Naive B cell (primary cell): ENCODE measurements around the gene RELL2. TPM values are rescaled to one million over a fixed set of nuclear protein-coding genes. Genes with fewer than 3 reads are reported as not detected.

ENCODE experiments used
- ATAC-seq, 2 donors: fragments of 150-1000 bp; cut with Tn5 transposase; 2 replicates each; pipeline ENCODE4 v1.10.0; 2021; ENCODE audit warnings: low read depth in 2 of 2, mild to moderate bottlenecking in 2 of 2, moderate library complexity in 2 of 2
- DNase-seq: peaks from one replicate; pipeline ENCODE4 v3.0.0; 2022
- H3K27ac Mint-ChIP-seq, 6 donors: one replicate each; pipeline ENCODE4 v1.8.0; 2020 to 2022; ENCODE audit warnings: mild to moderate bottlenecking in 6 of 6, mixed read lengths in 6 of 6, moderate library complexity in 5 of 6, inconsistent platforms in 2 of 6
- H3K27me3 Mint-ChIP-seq, 3 donors: one replicate each; pipeline ENCODE4 v1.8.0; 2021 to 2022; ENCODE audit warnings: mixed read lengths in 3 of 3, mild to moderate bottlenecking in 1 of 3
- H3K36me3 Mint-ChIP-seq, 2 donors: one replicate each; pipeline ENCODE4 v1.8.0; 2020 to 2022; ENCODE audit warnings: mixed read lengths in 2 of 2, inconsistent platforms in 1 of 2, mild to moderate bottlenecking in 1 of 2
- H3K4me1 Mint-ChIP-seq, 3 donors: one replicate each; pipeline ENCODE4 v1.8.0; 2020 to 2022; ENCODE audit warnings: mixed read lengths in 3 of 3, inconsistent platforms in 1 of 3, mild to moderate bottlenecking in 1 of 3, moderate library complexity in 1 of 3
- H3K4me3 Mint-ChIP-seq, 8 donors: one replicate each; pipeline ENCODE4 v1.8.0; 2020 to 2022; ENCODE audit warnings: mild to moderate bottlenecking in 8 of 8, mixed read lengths in 8 of 8, moderate library complexity in 8 of 8, inconsistent platforms in 2 of 8
- H3K9me3 Mint-ChIP-seq, 7 donors: one replicate each; pipeline ENCODE4 v1.8.0; 2020 to 2022; ENCODE audit warnings: mixed read lengths in 7 of 7, mild to moderate bottlenecking in 5 of 7, inconsistent platforms in 2 of 7, moderate library complexity in 1 of 7
- polyA plus RNA-seq, 6 donors: library from polyadenylated mRNA; unstranded; fragments of 300-500 nt; fragmentation: Illumina TruSeq; gene quantifications; one replicate each; pipeline ENCODE4 v1.2.3, GENCODE V29; 2021; ENCODE audit warnings: low read depth in 6 of 6

Gene RELL2
- 1 to 10 TPM; 1.3 to 3.8 (median 2.3) TPM for polyA plus RNA-seq

GRCh38 chr5:141636413-141637122, at the start of gene RELL2, which contains the start of gene HDAC3:
RELL2 (plus strand) TSS chr5:141636997; CDS start chr5:141638226, 1,229 bp downstream.
HDAC3 (minus strand) TSS chr5:141636849; CDS start chr5:141636790, 59 bp downstream.
- Mint-ChIP-seq H3K4me3 (peak within 1 kb of the TSS; percentile 84 to 96 (median 93)), H3K36me3 (no peaks in the 10 kb centered on the region), H3K4me1 (peaks cover 27 to 40% (median 39%) of the 10 kb centered on the region in 3 donors), H3K9me3 (no peaks in the 10 kb centered on the region), H3K27ac (peak within 1 kb of the TSS; percentile 65 to 91 (median 79)), H3K27me3 (no peaks in the 10 kb centered on the region)
- peak; percentile 93 for DNase-seq
- peak; percentile 83 to 86 for ATAC-seq

DNA sequence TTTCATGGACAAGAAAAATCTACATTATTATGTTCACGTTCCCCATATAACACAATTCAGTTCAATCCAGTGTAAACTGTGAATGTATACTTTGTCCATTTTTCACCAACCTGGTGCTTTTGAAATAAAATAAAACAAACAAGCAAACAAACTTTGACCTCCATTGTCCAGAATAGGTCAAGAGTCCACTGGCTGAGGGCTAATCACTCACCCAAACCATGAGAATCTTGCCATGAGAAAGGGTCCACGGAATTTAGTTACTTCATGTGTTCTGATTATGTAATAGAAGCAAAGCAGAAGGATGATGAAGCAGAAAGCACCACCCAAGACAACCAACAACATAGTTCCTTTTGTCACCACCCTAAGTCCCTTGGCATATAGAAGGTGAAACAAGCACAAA, 46.7 kb upstream of the RELL2 start:
- H3K9me3 Mint-ChIP-seq = no peaks in the 10 kb centered on the region
- DNase-seq (no peak), ATAC-seq (no peak)
- no peaks in the 10 kb centered on the region for H3K27me3 Mint-ChIP-seq
- H3K36me3 Mint-ChIP-seq = no peaks in the 10 kb centered on the region
- no peak overlapping the region for H3K27ac Mint-ChIP-seq
- peaks cover 14 to 32% (median 24%) of the 10 kb centered on the region in 3 donors for H3K4me1 Mint-ChIP-seq
- no peak overlapping the region for H3K4me3 Mint-ChIP-seq

- no peaks in the 10 kb centered on the region for H3K27me3 Mint-ChIP-seq
- DNase-seq = no peak
- no peak for ATAC-seq
- H3K9me3 Mint-ChIP-seq = peaks cover 0 to 5% (median 0%) of the 10 kb centered on the region in 7 donors
- peaks cover 6 to 10% of the 10 kb centered on the region in 2 donors for H3K36me3 Mint-ChIP-seq
- peak overlapping the region in 2 of 8 donors; percentile 43 to 46 for H3K4me3 Mint-ChIP-seq
- H3K4me1 Mint-ChIP-seq = peaks cover 38 to 56% (median 43%) of the 10 kb centered on the region in 3 donors
- H3K27ac Mint-ChIP-seq = peak overlapping the region in 4 of 6 donors; percentile 2 to 85 (median 75)
Measured at GRCh38 chr5:141596867-141597266, 39.9 kb upstream of the RELL2 start.

DNA sequence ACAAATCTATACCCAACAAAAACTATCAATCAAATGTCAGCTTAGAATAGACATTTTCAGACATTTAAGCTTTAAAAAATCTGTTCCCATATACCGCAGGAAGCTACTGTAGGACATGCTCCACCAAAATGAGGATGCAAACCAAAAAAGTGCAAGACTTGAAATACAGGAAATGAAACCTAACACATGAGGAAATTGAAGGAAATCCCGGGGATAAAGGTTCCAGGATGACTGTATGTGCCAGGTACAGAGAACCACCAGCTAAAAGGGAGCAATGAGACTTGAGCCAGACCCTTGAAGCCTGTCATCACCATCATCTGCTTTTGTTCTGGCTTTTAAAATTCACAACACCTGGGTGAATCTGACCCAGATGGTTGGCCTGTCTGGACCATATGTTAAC, 39.4 kb upstream of the RELL2 start:
- DNase-seq = no peak
- Mint-ChIP-seq H3K27ac (peak overlapping the region in 4 of 6 donors; percentile 8 to 79 (median 24)), H3K4me1 (peaks cover 34 to 56% (median 38%) of the 10 kb centered on the region in 3 donors), H3K9me3 (peaks cover 0 to 5% (median 0%) of the 10 kb centered on the region in 7 donors), H3K27me3 (no peaks in the 10 kb centered on the region), H3K4me3 (no peak overlapping the region), H3K36me3 (peaks cover 6 to 10% of the 10 kb centered on the region in 2 donors)
- peak; percentile 10 to 21 for ATAC-seq

GRCh38 chr5:141597814-141598213, 39.0 kb upstream of the RELL2 start:
- Mint-ChIP-seq H3K27ac (peak overlapping the region in 4 of 6 donors; percentile 8 to 79 (median 24)), H3K4me1 (peaks cover 32 to 54% (median 34%) of the 10 kb centered on the region in 3 donors)
- DNase-seq = no peak

DNA sequence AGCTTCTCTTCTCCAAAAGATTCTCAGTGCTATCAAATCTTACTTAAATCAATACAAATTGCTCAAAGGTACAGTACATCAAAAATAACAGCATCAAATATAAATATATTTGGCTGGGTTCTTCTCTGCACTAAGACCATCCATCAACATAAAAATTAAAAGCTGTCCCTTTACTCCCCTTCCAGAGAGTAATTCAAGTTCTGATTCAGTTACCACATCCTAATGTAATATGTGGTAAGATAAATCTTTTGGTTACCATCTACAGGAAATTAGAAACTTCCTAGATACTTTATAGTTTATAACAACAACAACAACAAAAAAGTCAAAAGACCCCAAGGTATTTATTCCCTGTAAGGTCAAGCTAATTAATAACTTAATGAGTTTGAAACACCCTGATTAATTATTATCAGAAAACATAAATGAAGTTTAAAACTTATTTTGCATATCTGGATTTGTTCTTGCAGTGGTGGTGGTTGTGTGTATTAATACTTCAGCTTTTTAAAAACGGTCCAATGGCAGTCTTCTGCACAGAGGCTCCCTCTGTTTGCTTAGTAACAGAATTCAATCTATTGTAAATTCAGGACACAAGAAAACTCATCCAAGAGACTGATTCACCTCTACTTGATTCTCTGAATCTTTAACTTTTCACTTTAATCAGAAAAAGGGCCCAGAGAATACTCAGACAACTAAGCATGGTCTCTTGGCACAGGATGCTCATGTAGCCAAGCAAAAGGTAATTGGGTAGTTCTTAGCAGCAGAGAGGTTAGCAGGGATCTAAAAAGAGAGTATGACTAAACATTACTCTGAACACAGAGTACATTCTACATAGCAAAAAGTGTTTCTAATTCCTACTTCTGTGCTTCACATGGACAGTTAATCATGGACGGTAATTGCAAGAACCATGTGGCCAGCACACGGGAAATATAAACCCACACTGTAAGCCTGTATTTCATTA, 38.1 kb upstream of the RELL2 start:
- Mint-ChIP-seq H3K27ac (peak overlapping the region in 5 of 6 donors; percentile 15 to 70 (median 44)), H3K9me3 (peaks cover 0 to 5% (median 0%) of the 10 kb centered on the region in 7 donors)

More at GRCh38 chr5:141597814-141598213, 39.0 kb upstream of the RELL2 start:
- Mint-ChIP-seq H3K4me3 (no peak overlapping the region), H3K9me3 (peaks cover 0 to 5% (median 0%) of the 10 kb centered on the region in 7 donors), H3K27me3 (no peaks in the 10 kb centered on the region), H3K36me3 (peaks cover 6 to 10% of the 10 kb centered on the region in 2 donors)
- no peak for ATAC-seq

DNA sequence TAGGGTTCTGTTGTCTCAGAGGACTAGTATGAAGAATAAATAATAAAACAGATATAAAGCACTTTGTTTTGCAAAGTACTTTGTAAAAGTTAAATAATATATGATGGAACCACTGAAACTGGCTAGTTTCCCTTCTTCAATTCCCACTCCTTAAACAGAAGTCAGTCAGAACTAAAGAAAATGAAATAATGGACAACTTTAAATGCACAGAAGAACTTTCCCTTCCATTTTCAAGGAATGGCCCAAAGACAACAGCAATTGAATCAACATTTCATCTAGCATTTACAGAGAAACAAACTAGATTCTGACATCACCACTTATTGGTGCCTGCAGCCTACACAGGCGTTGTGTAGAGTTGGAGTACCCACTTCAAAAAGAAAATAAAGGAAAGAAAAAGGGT, 34.2 kb upstream of the RELL2 start:
- DNase-seq (no peak), ATAC-seq (no peak)
- H3K4me3 Mint-ChIP-seq = no peak overlapping the region
- peaks cover 50 to 74% (median 59%) of the 10 kb centered on the region in 3 donors for H3K4me1 Mint-ChIP-seq
- no peaks in the 10 kb centered on the region for H3K36me3 Mint-ChIP-seq
- H3K27me3 Mint-ChIP-seq = no peaks in the 10 kb centered on the region
- peak overlapping the region in 1 of 6 donors; percentile 69 for H3K27ac Mint-ChIP-seq
- H3K9me3 Mint-ChIP-seq = no peaks in the 10 kb centered on the region

More for the DNA sequence above, 38.1 kb upstream of the RELL2 start:
- peaks cover 35 to 56% (median 36%) of the 10 kb centered on the region in 3 donors for H3K4me1 Mint-ChIP-seq
- H3K4me3 Mint-ChIP-seq = no peak overlapping the region
- ATAC-seq (no peak), DNase-seq (no peak)
- H3K27me3 Mint-ChIP-seq = no peaks in the 10 kb centered on the region
- peaks cover 6 to 10% of the 10 kb centered on the region in 2 donors for H3K36me3 Mint-ChIP-seq

- Mint-ChIP-seq H3K36me3 (no peaks in the 10 kb centered on the region), H3K27ac (peak overlapping the region; percentile 72 to 92 (median 91)), H3K9me3 (no peaks in the 10 kb centered on the region), H3K4me1 (peaks cover 56 to 77% (median 62%) of the 10 kb centered on the region in 3 donors), H3K27me3 (no peaks in the 10 kb centered on the region), H3K4me3 (peak overlapping the region in 7 of 8 donors; percentile 54 to 77 (median 69))
- ATAC-seq (no peak), DNase-seq (peak; percentile 15)
Measured at GRCh38 chr5:141603923-141604717, 32.7 kb upstream of the RELL2 start.

- Mint-ChIP-seq H3K36me3 (no peaks in the 10 kb centered on the region), H3K4me1 (peaks cover 49 to 69% (median 55%) of the 10 kb centered on the region in 3 donors), H3K9me3 (no peaks in the 10 kb centered on the region), H3K27ac (peak overlapping the region; percentile 57 to 94 (median 82)), H3K27me3 (no peaks in the 10 kb centered on the region), H3K4me3 (peak overlapping the region; percentile 6 to 82 (median 66))
- DNase-seq = peak; percentile 80
- peak; percentile 100 for ATAC-seq
Measured at GRCh38 chr5:141605523-141606277, 31.1 kb upstream of the RELL2 start.

DNA sequence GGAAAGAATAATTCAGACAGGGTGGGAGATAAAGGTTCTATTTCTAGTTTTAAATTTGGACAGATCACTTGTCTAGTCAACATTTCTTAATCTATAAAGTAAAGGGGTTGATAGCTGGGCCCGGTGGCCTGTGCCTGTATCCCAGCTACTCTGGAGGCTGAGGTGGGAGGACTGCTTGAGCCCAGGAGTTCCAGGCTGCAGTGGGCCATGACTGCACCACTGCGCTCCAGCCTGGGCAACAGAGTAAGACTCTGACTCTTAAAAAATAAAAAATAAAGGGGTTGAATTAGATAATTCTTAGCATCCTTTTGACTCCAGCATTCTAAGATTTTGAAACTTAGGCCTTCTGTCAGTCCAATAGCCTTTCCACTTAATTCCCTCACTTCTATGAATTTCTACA, 28.8 kb upstream of the RELL2 start:
- Mint-ChIP-seq H3K36me3 (peaks cover 0 to 8% of the 10 kb centered on the region in 2 donors), H3K27me3 (no peaks in the 10 kb centered on the region)

GRCh38 chr5:141608557-141608956, 28.2 kb upstream of the RELL2 start:
- ATAC-seq = no peak
- Mint-ChIP-seq H3K36me3 (peaks cover 0 to 8% of the 10 kb centered on the region in 2 donors), H3K4me3 (no peak overlapping the region), H3K9me3 (no peaks in the 10 kb centered on the region), H3K27ac (peak overlapping the region; percentile 49 to 81 (median 70)), H3K27me3 (no peaks in the 10 kb centered on the region), H3K4me1 (peaks cover 52 to 81% (median 74%) of the 10 kb centered on the region in 3 donors)
- no peak for DNase-seq

More for the DNA sequence above, 28.8 kb upstream of the RELL2 start:
- H3K27ac Mint-ChIP-seq = peak overlapping the region in 5 of 6 donors; percentile 69 to 94 (median 73)
- H3K9me3 Mint-ChIP-seq = no peaks in the 10 kb centered on the region
- peak overlapping the region in 2 of 8 donors; percentile 9 to 15 for H3K4me3 Mint-ChIP-seq
- ATAC-seq (no peak), DNase-seq (no peak)
- H3K4me1 Mint-ChIP-seq = peaks cover 49 to 76% (median 70%) of the 10 kb centered on the region in 3 donors

GRCh38 chr5:141609044-141609443, 27.8 kb upstream of the RELL2 start:
- Mint-ChIP-seq H3K27ac (no peak overlapping the region), H3K36me3 (peaks cover 0 to 8% of the 10 kb centered on the region in 2 donors), H3K4me3 (no peak overlapping the region), H3K27me3 (no peaks in the 10 kb centered on the region), H3K4me1 (peaks cover 49 to 81% (median 73%) of the 10 kb centered on the region in 3 donors), H3K9me3 (no peaks in the 10 kb centered on the region)
- DNase-seq (no peak), ATAC-seq (no peak)
